ENCODE results near the gene ISOC2.

ISOC2 gene

DNA sequence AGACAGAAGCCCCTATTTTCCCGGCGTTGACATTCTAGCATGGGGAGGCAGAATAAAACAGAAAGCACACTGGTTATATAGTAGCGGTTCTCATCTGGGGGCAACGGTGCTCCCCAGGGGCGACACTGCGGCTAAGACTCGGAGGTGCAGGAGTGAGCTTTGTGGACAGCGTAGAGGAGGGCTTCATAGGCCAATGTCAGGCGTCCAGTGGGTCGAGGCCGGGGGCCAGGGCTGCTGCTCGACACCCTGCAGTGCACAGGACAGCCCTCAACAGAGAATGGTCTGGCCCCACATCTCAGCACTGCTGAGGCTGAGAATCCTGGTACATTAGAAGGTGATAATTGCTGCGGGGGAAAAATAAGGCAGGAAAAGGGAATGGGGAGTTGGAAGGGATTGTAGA lies 16.5 kb upstream of the ISOC2 start:
- DNase-seq (ENCODE audit: low read depth), result no peak
- TF ChIP-seq, protein P1, sequence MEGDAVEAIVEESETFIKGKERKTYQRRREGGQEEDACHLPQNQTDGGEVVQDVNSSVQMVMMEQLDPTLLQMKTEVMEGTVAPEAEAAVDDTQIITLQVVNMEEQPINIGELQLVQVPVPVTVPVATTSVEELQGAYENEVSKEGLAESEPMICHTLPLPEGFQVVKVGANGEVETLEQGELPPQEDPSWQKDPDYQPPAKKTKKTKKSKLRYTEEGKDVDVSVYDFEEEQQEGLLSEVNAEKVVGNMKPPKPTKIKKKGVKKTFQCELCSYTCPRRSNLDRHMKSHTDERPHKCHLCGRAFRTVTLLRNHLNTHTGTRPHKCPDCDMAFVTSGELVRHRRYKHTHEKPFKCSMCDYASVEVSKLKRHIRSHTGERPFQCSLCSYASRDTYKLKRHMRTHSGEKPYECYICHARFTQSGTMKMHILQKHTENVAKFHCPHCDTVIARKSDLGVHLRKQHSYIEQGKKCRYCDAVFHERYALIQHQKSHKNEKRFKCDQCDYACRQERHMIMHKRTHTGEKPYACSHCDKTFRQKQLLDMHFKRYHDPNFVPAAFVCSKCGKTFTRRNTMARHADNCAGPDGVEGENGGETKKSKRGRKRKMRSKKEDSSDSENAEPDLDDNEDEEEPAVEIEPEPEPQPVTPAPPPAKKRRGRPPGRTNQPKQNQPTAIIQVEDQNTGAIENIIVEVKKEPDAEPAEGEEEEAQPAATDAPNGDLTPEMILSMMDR (IDR thresholded peaks at IDR 0.05; ENCODE audit: control insufficient read depth, insufficient read depth, low read depth, low read length, missing control alignments), result no peak
- H3K4me3 ChIP-seq (ENCODE audit: control insufficient read depth, low read depth, low read length), result no peak overlapping the region; the same call in 1 of the 2 replicates

DNA sequence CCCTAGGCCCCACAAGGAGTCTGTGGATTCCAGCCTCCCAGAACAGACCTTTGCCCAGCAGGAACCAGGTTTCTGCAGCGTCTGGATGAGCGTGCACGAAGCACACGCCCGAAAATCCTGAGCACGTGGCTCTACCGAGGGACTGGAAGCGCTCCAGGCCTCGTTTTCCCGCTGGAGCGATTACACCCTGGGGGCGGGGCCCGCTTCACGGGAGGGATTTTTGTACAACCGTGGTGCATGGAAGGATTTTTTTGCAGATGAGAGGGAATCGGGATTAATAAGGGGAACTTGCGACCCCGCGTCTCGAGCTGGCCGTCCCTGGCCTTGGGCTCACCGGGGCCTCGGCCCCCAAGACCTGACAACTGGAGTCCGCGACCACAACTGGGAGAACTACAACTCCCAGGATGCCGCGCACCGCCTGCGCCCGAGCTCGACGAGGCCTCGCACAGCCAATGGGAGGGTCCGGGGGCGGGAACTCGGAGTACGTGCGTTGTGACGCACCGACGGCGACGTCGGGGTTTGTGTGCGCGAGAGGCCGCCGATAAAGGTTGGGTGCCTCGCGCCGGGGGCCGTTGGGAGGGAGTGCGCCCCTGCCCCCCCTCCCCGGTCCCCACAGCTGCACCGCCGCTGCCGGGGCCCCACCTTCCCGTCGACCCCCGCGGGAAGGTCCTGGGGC lies 14.8 kb upstream of the ISOC2 start, which contains the start of gene ZNF628:
ZNF628 (plus strand) TSS at position 518 of the 676 bp plus-strand sequence. CDS start 3,294 bp downstream, outside the sequence.
- peak within 1 kb of the TSS; percentile 37 for H3K4me3 ChIP-seq (ENCODE audit: control insufficient read depth, low read depth, low read length)
- TF ChIP-seq, protein P1 (IDR thresholded peaks at IDR 0.05; ENCODE audit: control insufficient read depth, insufficient read depth, low read depth, low read length, missing control alignments), result no peak
- peak; percentile 89 for DNase-seq (ENCODE audit: low read depth)

DNA sequence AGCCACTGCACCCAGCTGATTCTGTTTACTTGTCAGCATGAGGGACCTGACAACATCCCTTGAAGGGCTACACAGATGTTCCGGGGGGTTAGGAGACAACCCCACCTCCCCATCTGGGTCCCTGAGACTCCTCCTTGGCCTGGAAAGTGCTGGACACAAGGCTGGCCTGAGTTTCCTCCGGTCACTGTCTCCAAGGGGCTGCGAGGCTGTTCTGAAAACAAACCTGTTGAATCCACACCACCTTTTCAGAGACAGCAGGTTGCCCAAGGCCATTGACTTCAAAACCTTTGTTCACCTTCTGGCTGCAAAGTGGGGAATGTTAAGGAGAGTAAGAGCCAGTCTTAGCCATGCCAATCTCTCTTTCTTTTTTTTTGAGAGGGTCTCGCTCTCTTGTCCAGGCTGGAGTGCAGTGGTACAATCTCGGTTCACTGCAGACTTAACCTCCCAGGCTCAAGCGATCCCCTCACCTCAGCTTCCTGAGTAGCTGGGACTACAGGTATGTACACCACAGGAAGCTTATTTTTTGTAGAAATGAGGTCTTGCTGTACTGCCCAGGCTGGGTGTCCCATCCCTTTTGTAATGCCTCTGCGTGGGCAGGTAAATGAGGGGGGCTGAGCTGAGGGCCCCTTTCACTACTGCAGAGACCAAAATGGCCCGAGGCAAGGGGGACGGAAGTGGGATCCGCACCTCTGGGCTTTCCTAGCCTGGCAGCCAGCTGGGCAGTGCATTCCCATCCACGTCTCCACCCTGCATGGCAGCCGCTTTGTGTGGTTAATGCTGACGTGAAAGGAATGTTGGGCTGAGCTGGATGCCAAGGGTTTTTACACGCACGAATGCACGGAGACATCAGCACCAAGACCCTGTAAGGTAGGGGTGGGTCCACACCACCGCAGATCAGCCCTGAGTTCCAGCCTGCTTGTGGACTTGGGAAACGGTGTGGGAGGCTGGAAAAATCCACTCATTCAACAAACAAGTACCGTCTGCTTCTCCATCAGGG lies 13.1 kb upstream of the ISOC2 start:
- TF ChIP-seq, protein P1 (IDR thresholded peaks at IDR 0.05; ENCODE audit: control insufficient read depth, insufficient read depth, low read depth, low read length, missing control alignments), result no peak
- peak; percentile 76 for DNase-seq (ENCODE audit: low read depth)
- H3K4me3 ChIP-seq (ENCODE audit: control insufficient read depth, low read depth, low read length), result no peak overlapping the region

DNA sequence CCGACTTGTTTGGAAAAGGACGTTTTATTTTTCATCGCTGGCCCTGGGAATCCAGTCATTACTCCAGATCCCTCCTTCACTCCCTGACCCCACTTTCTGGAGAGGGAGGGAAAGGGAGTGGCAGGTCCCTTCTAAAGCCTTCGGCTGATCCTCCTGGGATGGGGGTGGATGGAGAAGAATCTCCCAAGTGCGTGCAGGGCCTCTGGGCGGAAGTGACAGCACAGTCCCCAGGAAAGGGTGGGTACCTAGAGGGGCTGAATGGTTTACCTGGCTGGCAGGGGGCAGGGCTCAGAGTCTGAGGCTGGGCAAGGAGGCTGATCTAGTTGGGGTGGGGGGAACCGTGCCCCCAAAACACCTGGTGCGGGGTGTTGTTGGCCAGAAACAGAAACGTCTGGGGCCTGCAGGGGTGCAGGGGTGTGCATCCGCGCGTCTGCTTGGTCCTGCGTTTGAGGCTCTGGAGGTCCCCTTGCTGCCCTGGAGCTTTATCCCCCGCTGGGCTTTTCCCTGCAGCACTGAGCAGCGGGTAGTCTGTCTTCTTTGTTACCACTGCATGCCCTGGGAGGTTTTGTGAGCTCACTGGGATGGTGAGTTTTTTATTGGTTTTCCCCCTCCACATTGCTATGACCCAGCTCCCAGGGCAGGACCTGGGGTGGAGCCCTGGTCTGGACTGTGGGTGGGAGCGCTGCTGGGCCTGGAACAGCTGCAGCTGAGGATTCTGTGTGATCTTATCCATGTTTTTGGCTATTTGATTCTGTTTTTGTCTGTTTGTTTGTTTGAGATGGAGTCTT lies 12.0 kb upstream of the ISOC2 start:
- no peak for DNase-seq (ENCODE audit: low read depth)
- H3K4me3 ChIP-seq (ENCODE audit: control insufficient read depth, low read depth, low read length), result no peak overlapping the region
- TF ChIP-seq, protein P1 (IDR thresholded peaks at IDR 0.05; ENCODE audit: control insufficient read depth, insufficient read depth, low read depth, low read length, missing control alignments), result no peak

DNA sequence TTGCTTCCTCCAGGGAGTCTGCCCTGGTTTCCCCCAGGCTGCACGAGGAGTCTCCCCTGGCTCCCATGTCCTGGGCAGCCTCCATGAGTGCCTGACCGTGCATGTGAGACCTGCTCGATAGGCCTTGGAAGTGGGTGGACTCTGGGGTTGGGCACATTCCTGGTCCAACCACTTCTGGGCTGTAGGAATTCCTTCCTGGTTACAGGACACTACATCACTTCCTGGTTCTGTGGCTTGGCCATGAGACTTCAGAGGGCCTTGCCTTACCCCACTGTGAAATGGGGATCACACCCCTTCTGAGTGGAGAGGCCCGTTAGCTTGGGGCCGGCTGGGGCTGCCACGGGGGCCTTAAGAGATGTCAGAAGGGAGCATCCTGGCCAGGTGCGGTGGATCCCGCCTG lies 11.0 kb upstream of the ISOC2 start:
- H3K4me3 ChIP-seq (ENCODE audit: control insufficient read depth, low read depth, low read length), result no peak overlapping the region
- no peak for DNase-seq (ENCODE audit: low read depth)
- TF ChIP-seq, protein P1 (IDR thresholded peaks at IDR 0.05; ENCODE audit: control insufficient read depth, insufficient read depth, low read depth, low read length, missing control alignments), result no peak

DNA sequence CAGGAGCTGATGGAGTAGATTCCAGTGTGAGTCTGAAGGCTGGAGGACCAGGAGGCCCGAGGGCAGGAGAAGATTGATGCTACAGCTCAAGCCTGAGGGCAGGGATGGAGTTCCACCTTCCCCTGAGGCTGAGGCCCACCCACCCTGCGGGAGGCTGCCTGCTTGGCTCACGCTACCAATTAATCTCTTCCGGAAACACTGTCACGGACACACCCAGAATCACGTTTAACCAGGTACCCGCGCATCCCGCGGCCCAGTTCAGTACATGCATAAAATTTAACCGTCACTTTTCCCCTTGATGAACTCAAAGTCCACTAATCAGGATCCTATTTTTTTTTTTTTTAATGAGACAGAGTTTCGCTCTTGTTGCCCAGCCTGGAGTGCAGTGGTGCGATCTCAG lies 9.8 kb upstream of the ISOC2 start:
- TF ChIP-seq, protein P1 (IDR thresholded peaks at IDR 0.05; ENCODE audit: control insufficient read depth, insufficient read depth, low read depth, low read length, missing control alignments), result no peak
- DNase-seq (ENCODE audit: low read depth), result no peak
- H3K4me3 ChIP-seq (ENCODE audit: control insufficient read depth, low read depth, low read length), result no peak overlapping the region
